NCI-H524 treated with DMSO at 0.1 percent for 48 hours (cell line): ENCODE results near the gene MYH16.
"Not testable (repeated sequence)": the region's sequence is repeated elsewhere in the genome, so short reads cannot be mapped to it uniquely, and the experiment has no call there.

ENCODE experiments used
- DNase-seq: peaks from one replicate; lab custom pipeline; 2025; lab: John Stamatoyannopoulos, UW

The MYH16 gene

GRCh38 chr7:99355098-99355497, 82.5 kb downstream of the MYH16 start:
- no peak for DNase-seq

GRCh38 chr7:99357701-99358490, 85.3 kb downstream of the MYH16 start:
- DNase-seq, result no peak

GRCh38 chr7:99358521-99358920, 85.9 kb downstream of the MYH16 start:
- DNase-seq, result not testable (repeated sequence)

GRCh38 chr7:99359465-99360154, 87.0 kb downstream of the MYH16 start:
- DNase-seq, result no peak
